WI38 (cell line): ENCODE data around the gene SEM1.
"Not testable (repeated sequence)": the region's sequence is repeated elsewhere in the genome, so short reads cannot be mapped to it uniquely, and the experiment has no call there.

Experiments used
- H3K4me3 ChIP-seq: 2 replicates; pipeline ENCODE4 v1.5.1; 2011; ENCODE audit warnings: low read depth, mild to moderate bottlenecking, control low read depth, low read length
- TF ChIP-seq, protein P1 (sequence below): IDR thresholded peaks from 2 replicates; pipeline ENCODE4 v1.5.1; 2012; ENCODE audit warnings: low read depth, mild to moderate bottlenecking, control low read depth, low read length

Gene SEM1

DNA sequence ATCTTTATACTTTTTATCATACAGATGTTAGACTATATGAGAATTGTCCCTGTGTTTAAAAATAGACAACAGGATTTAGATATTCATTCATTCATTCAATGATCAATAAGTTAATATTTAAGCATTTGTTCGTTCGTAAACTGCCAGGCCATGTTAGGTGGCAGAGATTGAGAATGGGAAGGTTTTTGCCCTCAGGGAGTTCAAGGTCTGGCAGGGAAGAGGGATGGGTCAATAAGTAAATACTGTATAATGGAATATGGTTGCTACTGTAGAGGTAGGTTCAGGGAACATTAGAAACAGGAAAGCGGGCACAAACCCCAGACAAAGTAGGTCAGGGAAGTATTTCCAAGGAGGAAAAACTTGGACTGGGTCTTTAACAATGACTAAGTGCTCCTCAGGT is 64.6 kb downstream of the SEM1 start:
- TF ChIP-seq, protein P1, sequence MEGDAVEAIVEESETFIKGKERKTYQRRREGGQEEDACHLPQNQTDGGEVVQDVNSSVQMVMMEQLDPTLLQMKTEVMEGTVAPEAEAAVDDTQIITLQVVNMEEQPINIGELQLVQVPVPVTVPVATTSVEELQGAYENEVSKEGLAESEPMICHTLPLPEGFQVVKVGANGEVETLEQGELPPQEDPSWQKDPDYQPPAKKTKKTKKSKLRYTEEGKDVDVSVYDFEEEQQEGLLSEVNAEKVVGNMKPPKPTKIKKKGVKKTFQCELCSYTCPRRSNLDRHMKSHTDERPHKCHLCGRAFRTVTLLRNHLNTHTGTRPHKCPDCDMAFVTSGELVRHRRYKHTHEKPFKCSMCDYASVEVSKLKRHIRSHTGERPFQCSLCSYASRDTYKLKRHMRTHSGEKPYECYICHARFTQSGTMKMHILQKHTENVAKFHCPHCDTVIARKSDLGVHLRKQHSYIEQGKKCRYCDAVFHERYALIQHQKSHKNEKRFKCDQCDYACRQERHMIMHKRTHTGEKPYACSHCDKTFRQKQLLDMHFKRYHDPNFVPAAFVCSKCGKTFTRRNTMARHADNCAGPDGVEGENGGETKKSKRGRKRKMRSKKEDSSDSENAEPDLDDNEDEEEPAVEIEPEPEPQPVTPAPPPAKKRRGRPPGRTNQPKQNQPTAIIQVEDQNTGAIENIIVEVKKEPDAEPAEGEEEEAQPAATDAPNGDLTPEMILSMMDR, result no peak
- H3K4me3 ChIP-seq, result no peak overlapping the region

DNA sequence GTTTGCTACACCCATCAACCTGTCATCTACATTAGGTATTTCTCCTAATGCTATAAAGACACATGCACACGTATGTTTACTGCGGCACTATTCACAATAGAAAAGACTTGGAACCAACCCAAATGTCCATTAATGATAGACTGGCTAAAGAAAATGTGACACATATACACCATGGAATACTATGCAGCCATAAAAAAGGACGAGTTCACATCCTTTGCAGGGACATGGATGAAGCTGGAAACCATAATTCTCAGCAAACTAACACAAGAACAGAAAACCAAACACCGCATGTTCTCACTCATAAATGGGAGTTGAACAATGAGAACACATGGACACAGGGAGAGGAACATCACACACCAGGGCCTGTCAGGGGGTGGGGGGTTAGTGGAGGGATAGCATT is 66.2 kb downstream of the SEM1 start:
- H3K4me3 ChIP-seq, result not testable (repeated sequence)

DNA sequence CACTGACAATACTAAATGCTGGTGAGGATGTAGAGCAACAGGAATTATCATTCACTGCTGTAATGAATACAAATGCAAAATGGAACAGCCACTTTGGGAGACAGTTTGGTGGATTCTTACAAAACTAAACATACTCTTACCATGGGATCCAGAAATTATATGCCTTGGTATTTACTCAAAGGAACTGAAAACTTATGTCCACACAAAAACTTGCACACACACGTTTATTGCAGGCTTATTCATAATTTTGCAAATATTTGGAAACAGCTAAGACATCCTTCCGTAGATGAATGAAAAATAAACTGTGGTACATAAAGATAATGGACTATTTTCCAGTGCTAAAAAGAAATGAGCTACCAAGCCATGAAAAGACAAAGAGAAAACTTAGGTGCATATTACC is 69.6 kb downstream of the SEM1 start:
- H3K4me3 ChIP-seq, result no peak overlapping the region
- TF ChIP-seq, protein P1, result no peak
